NCI-H82 (cell line): ENCODE results near the gene MT2A.
"Not testable (repeated sequence)": the region's sequence is repeated elsewhere in the genome, so short reads cannot be mapped to it uniquely, and the experiment has no call there.

Source experiments
- DNase-seq: peaks from one replicate; lab custom pipeline; 2025; lab: John Stamatoyannopoulos, UW

The MT2A gene

DNA sequence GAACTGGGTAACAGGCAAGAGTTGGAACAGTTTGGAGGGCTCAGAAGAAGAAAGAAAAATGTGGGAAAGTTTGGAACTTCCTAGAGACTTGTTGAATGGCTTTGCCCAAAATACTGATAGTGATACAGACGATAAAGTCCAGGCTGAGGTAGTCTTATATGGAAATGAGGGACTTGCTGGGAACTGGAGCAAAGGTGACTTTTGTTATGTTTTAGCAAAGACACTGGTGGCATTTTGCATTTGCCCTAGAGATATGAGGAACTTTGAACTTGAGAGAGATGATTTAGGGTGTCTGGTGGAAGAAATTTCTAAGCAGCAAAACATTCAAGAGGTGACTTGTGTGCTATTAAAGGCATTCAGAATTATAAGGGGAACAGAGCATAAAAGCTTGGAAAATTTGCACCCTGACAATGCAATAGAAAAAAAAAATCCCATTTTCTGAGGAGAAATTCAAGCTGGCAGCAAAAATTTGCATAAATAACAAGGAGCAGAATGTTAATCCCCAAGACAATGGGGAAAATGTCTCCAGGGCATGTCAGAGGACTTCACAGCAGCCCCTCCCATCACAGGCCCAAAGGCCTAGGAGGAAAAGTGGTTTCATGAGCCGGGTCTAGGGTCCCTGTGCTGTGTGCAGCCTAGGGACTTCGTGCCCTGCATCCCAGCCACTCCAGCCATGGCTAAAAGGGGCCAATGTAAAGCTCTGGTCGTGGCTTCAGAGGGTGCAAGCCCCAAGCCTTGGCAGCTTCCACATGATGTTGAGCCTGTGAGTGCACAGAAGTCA lies 13.5 kb downstream of the MT2A start:
- DNase-seq, result not testable (repeated sequence)

DNA sequence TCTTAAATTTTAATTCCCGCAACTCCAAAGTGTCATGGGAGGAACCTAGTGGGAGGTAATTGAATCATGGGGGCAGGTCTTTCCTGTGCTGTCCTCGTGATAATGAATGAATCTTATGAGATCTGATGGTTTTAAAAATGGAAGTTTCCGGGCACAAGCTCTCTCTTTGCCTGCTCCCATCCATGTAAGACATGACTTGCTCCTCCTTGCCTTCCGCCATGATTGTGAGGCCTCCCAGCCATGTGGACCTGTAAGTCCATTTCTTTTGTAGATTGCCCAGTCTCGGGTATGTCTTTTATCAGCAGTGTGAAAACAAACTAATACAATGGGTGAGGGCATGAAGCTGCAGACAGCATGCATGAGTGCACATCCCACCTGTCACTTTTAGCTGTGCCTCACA lies 14.8 kb downstream of the MT2A start:
- DNase-seq, result not testable (repeated sequence)

DNA sequence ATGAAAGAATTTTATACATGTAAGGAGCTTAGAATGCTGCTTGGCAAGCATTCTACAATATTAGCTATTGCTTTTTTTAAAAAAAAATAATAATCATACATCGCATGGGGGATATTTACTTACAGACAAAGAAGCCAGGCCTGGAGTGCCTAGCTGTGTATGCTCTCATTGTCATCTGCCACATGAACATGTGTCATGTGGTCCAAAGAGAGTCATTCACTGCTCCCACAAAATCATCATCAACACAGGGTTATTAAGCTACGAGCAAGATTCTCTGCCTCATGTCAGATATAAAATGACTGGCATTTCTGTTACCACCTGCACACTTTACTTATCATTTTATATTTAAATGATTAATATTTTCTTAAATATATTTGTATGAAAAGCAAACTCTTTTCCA lies 15.3 kb downstream of the MT2A start:
- DNase-seq, result no peak

DNA sequence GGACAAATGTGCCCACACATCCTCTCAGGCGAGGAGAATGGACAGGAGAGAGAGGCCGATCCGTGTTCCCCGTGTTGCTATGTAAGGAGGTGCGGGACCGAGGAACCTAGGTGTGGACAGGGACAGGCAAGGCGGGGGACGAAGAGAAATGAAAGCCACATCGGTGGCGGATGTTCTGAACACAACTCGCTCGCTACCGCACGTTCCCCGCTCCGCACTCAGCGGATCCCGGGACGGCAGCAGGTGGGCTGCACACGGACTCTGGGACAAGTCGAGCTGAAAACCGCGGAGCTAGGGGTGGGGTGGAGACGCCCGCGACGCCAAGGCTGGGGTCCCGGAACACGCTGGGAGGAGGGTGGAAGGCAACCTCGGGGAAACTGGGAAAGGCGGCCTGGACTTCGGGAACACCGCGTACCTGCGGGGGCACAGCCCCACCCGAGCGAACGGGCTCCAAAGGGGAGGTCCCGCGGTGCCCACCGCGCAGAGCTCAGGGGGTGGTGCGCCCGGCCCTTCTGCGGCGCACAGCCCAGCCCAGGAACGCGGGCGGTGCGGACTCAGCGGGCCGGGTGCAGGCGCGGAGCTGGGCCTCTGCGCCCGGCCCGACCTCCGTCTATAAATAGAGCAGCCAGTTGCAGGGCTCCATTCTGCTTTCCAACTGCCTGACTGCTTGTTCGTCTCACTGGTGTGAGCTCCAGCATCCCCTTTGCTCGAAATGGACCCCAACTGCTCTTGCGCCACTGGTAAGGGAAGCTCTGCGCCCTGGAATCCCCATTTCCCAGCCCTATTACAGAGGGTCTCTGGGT lies 17.0 kb downstream of the MT2A start, which contains the start of gene MT1E:
Gene MT1E, plus strand, starts transcription at position 642 of the 803 bp plus-strand sequence. Its CDS starts 71 bp downstream, at position 713.
- DNase-seq, result no peak

DNA sequence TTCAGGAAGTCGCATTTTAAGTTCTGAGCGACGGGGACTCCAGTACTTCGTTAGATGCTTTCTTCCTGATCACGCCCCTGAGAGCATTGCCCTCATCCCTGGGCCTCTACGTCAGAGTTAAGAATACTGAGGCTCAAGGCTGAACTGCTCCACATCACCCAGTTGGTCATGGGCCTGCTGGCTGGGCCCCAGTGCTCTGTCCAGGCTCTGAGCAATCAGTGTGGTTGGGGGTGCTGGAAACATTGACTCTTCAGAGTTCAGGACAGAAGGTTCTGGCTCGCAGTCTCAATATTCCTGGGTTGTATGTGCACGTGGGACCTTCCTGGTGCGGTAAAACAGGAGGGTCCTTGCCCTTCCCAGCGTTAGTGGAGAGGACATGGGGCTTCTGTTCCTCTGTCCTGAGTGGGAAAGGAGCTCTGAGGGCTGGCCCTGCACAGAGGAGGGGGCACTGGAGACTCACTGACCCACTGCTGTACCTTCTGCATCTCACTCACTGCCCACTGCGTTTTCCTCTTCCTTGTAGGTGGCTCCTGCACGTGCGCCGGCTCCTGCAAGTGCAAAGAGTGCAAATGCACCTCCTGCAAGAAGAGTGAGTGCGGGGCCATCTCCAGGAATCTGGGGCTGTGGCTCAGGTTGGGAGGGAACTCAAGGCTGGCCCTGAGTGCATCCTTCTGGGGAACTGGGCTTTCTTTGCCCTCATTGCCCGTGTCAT lies 17.7 kb downstream of the MT2A start:
- DNase-seq, result no peak

DNA sequence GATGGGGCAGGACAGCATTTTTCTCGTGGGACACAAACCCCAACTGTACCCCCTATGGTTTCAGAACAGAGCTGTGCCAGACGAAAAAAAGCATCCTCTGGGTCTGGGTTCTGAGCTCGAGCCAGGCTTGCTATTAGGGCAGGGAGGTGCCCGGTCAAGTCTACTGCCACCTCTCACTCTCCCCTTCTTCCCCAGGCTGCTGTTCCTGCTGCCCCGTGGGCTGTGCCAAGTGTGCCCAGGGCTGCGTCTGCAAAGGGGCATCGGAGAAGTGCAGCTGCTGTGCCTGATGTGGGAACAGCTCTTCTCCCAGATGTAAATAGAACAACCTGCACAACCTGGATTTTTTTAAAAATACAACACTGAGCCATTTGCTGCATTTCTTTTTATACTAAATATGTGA lies 18.3 kb downstream of the MT2A start:
- no peak for DNase-seq

DNA sequence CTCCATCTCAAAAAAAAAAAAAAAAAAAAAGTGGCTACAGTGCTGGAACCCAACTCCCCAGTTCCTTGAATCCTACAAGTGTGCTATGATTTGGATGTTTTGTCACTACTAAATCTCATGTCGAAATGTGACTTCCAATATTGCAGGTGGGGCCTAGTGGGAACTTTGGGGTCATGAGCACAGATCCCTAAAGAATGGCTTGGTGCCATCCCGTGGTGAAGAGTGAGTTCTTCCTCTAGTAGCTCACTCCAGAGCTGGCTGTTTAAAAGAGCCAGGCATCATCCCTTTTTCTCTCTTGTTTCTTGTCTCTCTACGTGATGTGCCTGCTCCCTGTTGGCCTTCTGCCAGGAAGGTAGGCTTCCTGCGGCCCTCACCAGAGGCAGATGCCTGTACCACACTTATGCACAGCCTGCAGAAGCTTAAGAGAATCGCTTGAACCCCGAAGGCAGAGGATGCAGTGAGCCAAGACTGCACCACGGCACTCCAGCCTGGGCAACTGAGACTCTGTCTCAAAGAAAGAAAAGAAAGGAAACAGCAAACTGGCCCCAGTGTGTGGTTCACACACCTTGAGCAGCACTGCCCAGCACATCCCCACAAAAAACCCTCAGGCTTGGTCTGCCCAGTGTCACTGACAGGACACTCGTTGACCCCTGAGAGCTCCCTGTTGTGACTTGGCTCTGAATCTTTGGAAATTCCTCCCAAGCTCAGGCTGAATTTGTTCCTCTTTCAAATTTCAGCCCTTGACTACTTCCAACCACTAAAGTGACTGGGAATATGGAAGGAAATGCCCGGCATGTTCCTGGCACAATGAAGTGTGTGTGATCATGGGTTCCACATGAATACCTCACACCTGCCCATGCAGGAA lies 20.3 kb downstream of the MT2A start:
- no peak for DNase-seq

DNA sequence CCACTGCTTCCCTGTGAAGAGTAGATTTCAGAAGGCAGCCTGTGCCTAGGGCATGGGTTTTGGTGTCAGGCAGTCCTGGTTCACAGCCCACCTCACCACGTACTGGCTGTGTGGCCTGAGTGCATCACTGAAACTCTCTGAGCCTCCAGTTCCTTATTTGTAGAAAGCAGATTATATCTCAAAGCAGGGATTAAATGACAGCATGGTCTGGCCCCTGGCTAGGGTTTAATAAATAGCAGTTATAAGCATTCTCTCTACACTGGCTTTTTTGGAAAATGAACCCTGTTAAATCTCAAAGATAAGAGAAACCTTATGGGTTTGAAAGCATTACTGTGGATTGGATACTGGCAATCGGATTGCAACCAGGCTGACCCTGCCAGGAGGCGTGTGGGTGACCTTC lies 21.1 kb downstream of the MT2A start:
- DNase-seq, result peak; percentile 43

DNA sequence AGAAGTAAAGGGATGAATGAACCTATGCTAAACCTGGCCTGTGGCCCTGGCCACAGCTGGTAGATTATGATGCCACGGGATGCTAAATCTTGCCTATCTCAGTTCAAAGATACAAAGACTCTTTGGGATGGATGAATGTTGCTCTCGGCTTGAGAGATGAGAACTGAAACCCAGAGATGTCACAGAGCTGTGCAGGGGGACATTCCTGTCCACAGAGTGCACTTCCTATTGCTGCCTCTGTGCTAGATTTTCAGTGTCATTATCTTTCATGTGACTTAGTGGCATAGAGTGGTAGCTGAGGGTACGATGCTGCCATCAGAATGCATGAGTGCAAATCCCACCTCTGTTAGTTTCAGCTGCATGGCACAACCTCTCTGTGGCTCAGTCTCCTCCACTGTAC lies 21.8 kb downstream of the MT2A start:
- no peak for DNase-seq

DNA sequence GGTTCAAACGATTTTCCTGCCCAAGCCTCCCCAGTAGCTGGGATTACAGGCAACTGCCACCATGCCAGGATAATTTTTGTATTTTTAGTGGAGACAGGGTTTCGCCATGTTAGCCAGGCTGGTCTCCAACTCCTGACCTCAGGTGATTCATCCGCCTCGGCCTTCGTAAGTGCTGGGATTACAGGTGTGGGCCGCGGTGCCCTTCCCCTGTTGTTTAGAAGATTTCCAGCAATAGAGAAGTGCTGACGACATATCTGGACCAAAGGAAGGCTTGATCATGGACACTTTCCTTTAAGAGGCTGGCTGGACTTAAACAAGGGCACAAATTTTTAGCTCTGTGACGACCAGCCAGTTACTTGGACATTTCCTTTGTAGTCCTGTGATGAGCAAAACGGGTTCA lies 22.8 kb downstream of the MT2A start:
- no peak for DNase-seq

DNA sequence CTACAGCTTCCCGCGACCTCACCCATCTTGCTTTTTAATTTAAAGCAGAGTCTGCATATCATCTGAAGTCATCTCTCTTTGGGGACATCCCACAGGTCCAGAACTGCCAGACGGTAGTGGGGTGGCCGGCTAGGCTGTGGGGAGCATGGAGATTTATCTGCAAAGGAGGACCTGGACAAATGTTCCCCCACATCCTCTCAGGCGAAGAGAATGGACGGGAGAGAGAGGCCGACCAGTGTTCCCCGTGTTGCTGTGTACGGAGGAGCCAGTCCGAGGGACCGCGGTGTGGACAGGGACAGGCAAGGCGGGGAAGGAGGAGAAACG lies 23.4 kb downstream of the MT2A start:
- DNase-seq, result no peak

DNA sequence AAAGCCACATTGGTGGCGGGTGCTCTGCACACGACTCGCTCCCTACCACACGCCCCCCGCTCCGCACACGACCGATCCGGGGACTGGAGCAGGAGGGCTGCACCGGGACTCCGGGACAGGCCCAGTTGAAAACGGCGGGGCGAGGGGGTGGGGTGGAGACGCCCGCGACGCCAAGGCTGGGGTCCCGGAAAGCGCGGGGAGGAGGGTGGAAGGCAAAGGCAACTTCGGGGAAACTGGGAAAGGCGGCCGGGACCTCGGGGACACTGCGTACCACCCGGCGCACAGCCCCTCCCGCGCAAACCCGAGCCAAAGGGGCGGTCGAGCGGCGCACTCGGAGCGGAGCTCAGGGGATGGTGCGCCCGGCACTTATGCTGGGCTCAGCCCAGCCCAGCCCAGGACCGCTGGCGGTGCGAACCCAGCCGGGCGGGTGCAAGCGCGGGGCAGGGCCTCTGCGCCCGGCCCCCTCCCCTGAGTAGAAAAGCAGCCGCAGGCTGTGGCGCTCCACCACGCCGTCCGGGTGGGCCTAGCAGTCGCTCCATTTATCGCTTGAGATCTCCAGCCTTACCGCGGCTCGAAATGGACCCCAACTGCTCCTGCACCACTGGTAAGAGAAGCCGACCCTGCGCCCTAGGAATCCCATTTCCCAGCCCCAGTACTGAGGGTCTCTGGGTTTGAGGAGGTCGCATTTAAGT lies 23.9 kb downstream of the MT2A start, which contains the start of gene MT1M:
Gene MT1M, plus strand, starts transcription at position 504 of the 692 bp plus-strand sequence. Its CDS starts 73 bp downstream, at position 577.
- DNase-seq, result no peak

DNA sequence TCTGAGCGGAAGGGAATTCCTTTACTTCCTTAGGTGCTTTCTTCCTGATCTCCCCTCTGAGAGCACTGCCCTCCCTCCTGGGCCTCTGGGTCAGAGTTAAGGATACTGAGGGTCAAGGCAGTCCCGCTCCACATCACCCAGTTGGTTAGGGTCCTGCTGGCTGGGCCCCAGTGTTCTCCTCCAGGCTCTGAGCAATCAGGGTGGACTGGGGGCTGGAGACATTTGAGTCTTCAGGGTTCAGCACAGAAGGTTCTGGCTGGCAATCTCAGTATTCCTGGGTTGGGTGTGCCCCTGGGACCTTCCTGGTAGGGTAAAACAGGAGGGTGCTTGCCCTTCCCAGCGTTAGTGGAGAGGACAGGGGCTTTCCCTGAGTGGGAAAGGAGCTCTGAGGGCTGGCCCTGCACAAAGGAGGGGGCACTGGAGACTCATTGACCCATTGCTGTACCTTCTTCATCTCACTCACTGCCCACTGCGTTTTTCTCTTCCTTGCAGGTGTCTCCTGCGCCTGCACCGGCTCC lies 24.5 kb downstream of the MT2A start:
- no peak for DNase-seq

DNA sequence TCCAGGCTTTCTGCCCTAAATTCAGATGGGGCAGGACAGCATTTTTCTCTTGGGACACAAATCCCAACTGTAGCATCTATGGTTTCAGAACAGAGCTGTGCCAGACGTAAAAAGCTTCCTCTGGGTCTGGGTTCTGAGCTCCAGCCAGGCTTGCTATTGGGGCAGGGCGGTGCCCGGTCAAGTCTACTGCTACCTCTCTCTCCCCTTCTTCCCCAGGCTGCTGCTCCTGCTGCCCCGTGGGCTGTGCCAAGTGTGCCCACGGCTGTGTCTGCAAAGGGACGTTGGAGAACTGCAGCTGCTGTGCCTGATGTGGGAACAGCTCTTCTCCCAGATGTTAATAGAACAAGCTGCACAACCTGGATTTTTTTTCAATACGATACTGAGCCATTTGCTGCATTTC lies 25.2 kb downstream of the MT2A start:
- DNase-seq, result no peak

DNA sequence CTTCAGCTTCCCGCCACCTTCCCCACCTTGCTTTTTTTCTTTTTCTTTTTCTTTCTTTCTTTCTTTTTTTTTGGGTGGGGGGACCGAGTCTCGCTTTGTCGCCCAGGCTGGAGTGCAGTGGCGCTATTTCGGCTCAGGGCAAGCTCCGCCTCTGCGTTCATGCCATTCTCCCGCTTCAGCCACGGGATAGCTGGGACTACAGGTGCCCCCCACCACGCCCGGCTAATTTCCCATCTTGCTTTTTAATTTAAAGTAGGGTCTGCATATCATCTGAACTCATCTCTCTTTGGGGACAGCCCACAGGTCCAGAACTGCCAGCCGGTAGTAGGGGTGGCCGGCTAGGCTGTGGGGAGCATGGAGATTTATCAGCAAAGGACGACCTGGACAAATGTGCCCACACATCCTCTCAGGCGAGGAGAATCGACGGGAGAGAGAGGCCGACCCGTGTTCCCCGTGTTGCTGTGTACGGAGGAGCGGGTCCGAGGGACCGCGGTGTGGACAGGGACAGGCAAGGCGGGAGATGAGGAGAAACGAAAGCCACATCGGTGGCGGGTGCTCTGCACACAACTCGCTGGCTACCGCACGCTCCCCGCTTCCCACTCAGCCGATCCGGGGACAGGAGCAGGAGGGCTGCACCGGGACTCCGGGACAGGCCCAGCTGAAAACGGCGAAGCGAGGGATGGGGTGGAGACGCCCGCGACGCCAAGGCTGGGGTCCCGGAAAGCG lies 26.5 kb downstream of the MT2A start:
- DNase-seq, result no peak

DNA sequence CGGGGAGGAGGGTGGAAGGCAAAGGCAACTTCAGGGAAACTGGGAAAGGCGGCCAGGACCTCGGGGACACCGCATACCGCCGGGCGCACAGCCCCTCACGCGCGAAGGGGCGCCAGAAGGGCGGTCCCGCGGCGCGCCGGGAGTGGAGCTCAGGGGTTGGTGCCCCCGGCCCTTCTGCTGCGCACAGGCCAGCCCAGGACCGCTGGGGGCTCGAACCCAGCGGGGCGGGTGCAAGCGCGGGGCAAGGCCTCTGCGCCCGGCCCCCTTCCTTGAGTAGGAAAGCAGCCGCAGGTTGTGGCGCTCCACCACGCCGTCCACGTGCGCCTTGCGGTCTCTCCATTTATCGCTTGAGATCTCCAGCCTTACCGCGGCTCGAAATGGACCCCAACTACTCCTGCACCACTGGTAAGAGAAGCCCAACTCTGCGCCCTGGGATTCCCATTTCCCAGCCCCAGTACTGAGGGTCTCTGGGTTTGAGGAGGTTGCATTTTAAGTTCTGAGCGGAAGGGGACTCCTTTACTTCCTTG lies 27.1 kb downstream of the MT2A start:
- no peak for DNase-seq

DNA sequence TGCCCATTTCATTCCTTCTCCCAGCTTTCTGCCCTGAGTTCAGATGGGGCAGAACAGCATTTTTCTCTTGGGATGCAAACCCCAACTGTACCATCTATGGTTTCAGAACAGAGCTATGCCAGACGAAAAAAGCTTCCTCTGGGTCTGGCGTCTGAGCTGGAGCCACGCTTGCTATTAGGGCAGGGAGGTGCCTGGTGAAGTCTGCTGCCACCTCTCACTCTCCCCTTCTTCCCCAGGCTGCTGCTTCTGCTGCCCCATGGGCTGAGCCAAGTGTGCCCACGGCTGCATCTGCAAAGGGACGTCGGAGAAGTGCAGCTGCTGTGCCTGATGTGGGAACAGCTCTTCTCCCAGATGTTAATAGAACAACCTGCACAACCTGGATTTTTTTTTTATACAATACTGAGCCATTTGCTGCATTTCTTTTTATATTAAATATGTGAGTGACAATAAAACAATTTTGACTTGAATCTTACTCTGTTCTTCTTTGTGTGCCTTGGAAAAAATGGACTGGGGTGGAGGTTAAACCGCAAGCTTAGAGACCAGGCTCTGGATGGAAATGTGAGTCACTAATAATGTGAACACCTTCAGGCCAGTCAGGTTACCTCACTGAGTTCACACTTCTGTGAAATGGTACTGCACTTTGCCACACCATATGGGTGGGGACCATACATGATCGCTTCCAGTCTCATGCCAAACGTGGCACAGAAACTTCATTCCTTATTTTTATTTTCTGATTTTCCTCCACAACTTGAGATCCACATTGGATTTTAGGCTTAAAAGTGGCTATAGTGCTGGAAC lies 28.4 kb downstream of the MT2A start:
- no peak for DNase-seq

DNA sequence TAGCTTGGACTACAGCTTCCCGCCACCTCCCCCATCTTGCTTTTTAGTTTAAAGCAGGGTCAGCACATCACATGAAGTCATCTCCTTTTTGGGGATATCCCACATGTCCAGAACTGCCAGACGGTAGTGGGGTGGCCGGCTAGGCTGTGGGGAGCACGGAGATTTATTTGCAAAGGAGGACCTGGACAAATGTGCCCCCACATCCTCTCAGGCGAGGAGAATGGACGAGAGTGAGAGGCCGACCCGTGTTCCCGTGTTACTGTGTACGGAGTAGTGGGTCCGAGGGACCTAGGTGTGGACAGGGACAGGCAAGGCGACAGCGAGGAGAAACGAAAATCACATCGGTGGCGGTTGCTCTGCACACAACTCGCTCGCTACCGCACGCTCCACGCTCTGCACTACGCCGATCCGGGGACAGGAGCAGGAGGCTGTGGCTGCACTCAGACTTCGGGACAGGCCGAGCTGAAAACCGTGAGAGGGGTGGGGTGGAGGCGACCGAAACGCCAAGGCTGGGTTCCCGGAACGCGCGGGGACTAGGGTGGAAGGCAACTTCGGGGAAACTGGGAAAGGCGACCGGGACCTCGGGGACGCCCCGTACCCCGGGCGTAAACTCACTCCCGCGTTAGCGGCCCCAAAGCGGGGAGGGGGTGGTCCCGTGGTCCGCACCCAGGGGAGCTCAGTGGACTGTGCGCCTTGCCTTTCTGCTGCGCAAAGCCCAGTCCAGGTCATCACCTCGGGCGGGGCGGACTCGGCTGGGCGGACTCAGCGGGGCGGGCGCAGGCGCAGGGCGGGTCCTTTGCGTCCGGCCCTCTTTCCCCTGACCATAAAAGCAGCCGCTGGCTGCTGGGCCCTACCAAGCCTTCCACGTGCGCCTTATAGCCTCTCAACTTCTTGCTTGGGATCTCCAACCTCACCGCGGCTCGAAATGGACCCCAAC lies 29.7 kb downstream of the MT2A start, which contains the start of gene MT1A:
Gene MT1A, plus strand, starts transcription at position 853 of the 937 bp plus-strand sequence. Its CDS starts 73 bp downstream, at position 926.
- no peak for DNase-seq
